Glutamatergic neuron (in vitro differentiated cells): Measurements from ENCODE around the gene CYTH2. TPM values are rescaled to one million over a fixed set of nuclear protein-coding genes. Genes with fewer than 3 reads are reported as not detected.

Source experiments
- DNase-seq: peaks from one replicate; pipeline ENCODE4 v3.0.0; 2022
- H3K27ac Mint-ChIP-seq: one replicate; pipeline ENCODE4 v1.8.0; 2020; ENCODE audit warnings: mild to moderate bottlenecking, mixed read lengths, inconsistent platforms; ENCODE audit not compliant: unreplicated experiment
- H3K27me3 Mint-ChIP-seq: one replicate; pipeline ENCODE4 v1.8.0; 2020; ENCODE audit warnings: mild to moderate bottlenecking, moderate library complexity, mixed read lengths, inconsistent platforms; ENCODE audit not compliant: unreplicated experiment
- H3K36me3 Mint-ChIP-seq: one replicate; pipeline ENCODE4 v1.8.0; 2020; ENCODE audit warnings: mild to moderate bottlenecking, mixed read lengths, inconsistent platforms; ENCODE audit not compliant: unreplicated experiment
- H3K4me1 Mint-ChIP-seq: one replicate; pipeline ENCODE4 v1.8.0; 2020; ENCODE audit warnings: mild to moderate bottlenecking, low read depth, mixed read lengths, inconsistent platforms; ENCODE audit not compliant: unreplicated experiment
- H3K4me3 Mint-ChIP-seq: one replicate; pipeline ENCODE4 v1.8.0; 2020; ENCODE audit warnings: mild to moderate bottlenecking, mixed read lengths, inconsistent platforms; ENCODE audit not compliant: unreplicated experiment
- H3K9me3 Mint-ChIP-seq: one replicate; pipeline ENCODE4 v1.8.0; 2020; ENCODE audit warnings: mild to moderate bottlenecking, moderate library complexity, mixed read lengths, inconsistent platforms; ENCODE audit not compliant: unreplicated experiment
- CTCF ChIP-seq: fragments of 200-600 bp; sonication (generic); IDR thresholded peaks from one replicate; pipeline ENCODE4 v1.5.0; 2021; ENCODE audit not compliant: partially characterized antibody, unreplicated experiment
- total RNA-seq: library from RNA; stranded (reverse); fragmentation: NEBNext Ultra II Directional; extraction: Animal tissue kit (Norgen Biotek cat#: 25700); gene quantifications from one replicate; pipeline ENCODE4 v1.2.1, GENCODE V29; 2021; ENCODE audit not compliant: unreplicated experiment

CYTH2 gene
- total RNA-seq, 1 donor from 2014 or later: 233 TPM

GRCh38 chr19:48480183-48480557 is 11.0 kb downstream of the CYTH2 start:
- peaks cover 11% of the 10 kb centered on the region for H3K36me3 Mint-ChIP-seq
- DNase-seq: no peak

GRCh38 chr19:48480558-48481500 is 11.7 kb downstream of the CYTH2 start:
- H3K27me3 Mint-ChIP-seq: peaks cover 28% of the 10 kb centered on the region
- H3K27ac Mint-ChIP-seq: peak overlapping the region; percentile 90
- peak; percentile 66 for DNase-seq
- TF ChIP-seq CTCF: no peak
- H3K9me3 Mint-ChIP-seq: peaks cover 34% of the 10 kb centered on the region
- peak overlapping the region; percentile 71 for H3K4me3 Mint-ChIP-seq
- peaks cover 29% of the 10 kb centered on the region for H3K4me1 Mint-ChIP-seq
- peaks cover 11% of the 10 kb centered on the region for H3K36me3 Mint-ChIP-seq

More at GRCh38 chr19:48480183-48480557, 11.0 kb downstream of the CYTH2 start:
- H3K4me3 Mint-ChIP-seq: peak overlapping the region; percentile 78
- H3K27ac Mint-ChIP-seq: no peak overlapping the region
- H3K9me3 Mint-ChIP-seq: peaks cover 35% of the 10 kb centered on the region
- peaks cover 29% of the 10 kb centered on the region for H3K27me3 Mint-ChIP-seq
- peaks cover 29% of the 10 kb centered on the region for H3K4me1 Mint-ChIP-seq
- TF ChIP-seq CTCF: no peak

GRCh38 chr19:48481846-48482639 is 12.9 kb downstream of the CYTH2 start:
- no peak for DNase-seq
- H3K4me3 Mint-ChIP-seq: peak overlapping the region; percentile 58
- H3K4me1 Mint-ChIP-seq: peaks cover 29% of the 10 kb centered on the region
- H3K27ac Mint-ChIP-seq: peak overlapping the region; percentile 79
- H3K9me3 Mint-ChIP-seq: peaks cover 34% of the 10 kb centered on the region
- no peak for TF ChIP-seq CTCF
- peaks cover 26% of the 10 kb centered on the region for H3K27me3 Mint-ChIP-seq
- peaks cover 11% of the 10 kb centered on the region for H3K36me3 Mint-ChIP-seq

GRCh38 chr19:48483301-48483700 is 14.1 kb downstream of the CYTH2 start:
- Mint-ChIP-seq H3K4me1 (peaks cover 29% of the 10 kb centered on the region), H3K27me3 (peaks cover 29% of the 10 kb centered on the region), H3K9me3 (peaks cover 34% of the 10 kb centered on the region), H3K27ac (no peak overlapping the region), H3K36me3 (peaks cover 11% of the 10 kb centered on the region), H3K4me3 (no peak overlapping the region)
- TF ChIP-seq CTCF: no peak
- no peak for DNase-seq
